Suprapubic skin (tissue), 3 donors: ENCODE data around the gene STX11.

Experiments
- POLR2A ChIP-seq, 2 donors: fragments of 450-650 bp; IDR thresholded peaks; one replicate each; pipeline ENCODE4 v1.6.1; 2017; ENCODE audit warnings: antibody characterized with exemption in 2 of 2, mild to moderate bottlenecking in 2 of 2, moderate library complexity in 2 of 2
- TF ChIP-seq, protein P1 (sequence below), 2 donors: fragments of 200-600 bp in 1 of 2; fragments of 450-650 bp in 1 of 2; sonication (generic) in 1 of 2; IDR thresholded peaks; one replicate each; pipeline ENCODE4 v1.5.1; 2016 to 2019; ENCODE audit warnings: antibody characterized with exemption in 2 of 2, mild to moderate bottlenecking in 1 of 2, moderate library complexity in 1 of 2

DNA sequence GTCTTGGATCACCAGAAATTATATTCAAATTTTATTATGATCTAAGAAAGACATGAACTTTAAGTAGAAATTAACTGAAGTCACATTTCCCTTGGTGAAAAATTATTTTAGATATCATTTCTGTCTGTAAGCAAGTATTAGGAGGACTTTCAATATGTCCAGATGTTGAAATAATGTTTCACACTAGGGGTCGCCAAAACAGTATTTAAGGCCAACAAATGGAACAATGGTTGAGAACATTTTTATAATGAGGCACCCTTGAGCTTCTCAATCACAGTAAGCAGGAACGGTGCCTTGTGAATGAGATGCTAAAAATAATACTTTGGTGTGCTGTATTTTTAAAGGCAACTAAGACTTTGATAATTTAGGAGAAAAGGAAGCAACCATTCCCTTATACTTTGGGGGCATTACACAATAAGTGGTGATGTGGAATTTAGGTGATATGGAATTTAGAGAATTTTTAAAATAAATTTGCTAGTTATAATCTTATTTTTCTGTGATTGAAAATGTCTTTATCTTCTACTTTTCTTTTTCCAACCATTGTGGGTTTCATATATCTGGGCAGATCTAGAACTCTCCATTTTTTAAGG is 45.3 kb upstream of the STX11 start:
- TF ChIP-seq, protein P1, sequence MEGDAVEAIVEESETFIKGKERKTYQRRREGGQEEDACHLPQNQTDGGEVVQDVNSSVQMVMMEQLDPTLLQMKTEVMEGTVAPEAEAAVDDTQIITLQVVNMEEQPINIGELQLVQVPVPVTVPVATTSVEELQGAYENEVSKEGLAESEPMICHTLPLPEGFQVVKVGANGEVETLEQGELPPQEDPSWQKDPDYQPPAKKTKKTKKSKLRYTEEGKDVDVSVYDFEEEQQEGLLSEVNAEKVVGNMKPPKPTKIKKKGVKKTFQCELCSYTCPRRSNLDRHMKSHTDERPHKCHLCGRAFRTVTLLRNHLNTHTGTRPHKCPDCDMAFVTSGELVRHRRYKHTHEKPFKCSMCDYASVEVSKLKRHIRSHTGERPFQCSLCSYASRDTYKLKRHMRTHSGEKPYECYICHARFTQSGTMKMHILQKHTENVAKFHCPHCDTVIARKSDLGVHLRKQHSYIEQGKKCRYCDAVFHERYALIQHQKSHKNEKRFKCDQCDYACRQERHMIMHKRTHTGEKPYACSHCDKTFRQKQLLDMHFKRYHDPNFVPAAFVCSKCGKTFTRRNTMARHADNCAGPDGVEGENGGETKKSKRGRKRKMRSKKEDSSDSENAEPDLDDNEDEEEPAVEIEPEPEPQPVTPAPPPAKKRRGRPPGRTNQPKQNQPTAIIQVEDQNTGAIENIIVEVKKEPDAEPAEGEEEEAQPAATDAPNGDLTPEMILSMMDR (IDR thresholded peaks at IDR 0.05): peak; percentile 27 to 34
- no peak for TF ChIP-seq POLR2A (IDR thresholded peaks at IDR 0.05)
